Stimulated activated CD8-positive, alpha-beta memory T cell treated with anti-CD3 and anti-CD28 coated beads, Interleukin-15, amount 100 ng/mL, for 4 hours (primary cell): Measurements from ENCODE around the gene TBPL2.
"Not testable (repeated sequence)": the region's sequence is repeated elsewhere in the genome, so short reads cannot be mapped to it uniquely, and the experiment has no call there.

Source experiments
- DNase-seq, 2 donors: peaks; one replicate each; pipeline ENCODE4 v3.0.0-alpha.2; 2020; ENCODE audit warnings: low read depth in 2 of 2

The TBPL2 gene

DNA sequence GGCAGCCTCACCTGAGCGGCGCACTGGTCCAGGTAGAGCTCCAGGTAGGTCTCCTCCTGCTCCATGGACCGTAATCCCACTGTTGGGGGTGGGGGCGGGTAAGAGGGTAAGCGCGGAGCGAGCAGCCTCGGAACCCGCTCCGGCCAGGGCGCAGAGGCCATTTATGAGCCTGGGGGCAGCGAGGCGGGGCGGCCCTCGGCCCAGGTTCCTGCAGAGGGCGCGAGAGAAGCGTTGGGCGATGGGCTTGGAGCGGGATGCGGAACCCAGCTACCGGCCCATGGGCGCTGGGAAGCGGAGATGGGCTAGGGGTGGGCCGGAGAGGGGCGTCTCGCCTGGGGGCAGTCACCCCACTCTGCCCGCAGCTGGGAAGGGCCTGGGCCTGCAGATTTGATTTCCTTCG, at the start of gene TBPL2:
Gene TBPL2, minus strand, starts transcription at position 232 of the 400 bp plus-strand sequence. Its CDS starts 167 bp downstream, at position 65.
- DNase-seq: no peak

DNA sequence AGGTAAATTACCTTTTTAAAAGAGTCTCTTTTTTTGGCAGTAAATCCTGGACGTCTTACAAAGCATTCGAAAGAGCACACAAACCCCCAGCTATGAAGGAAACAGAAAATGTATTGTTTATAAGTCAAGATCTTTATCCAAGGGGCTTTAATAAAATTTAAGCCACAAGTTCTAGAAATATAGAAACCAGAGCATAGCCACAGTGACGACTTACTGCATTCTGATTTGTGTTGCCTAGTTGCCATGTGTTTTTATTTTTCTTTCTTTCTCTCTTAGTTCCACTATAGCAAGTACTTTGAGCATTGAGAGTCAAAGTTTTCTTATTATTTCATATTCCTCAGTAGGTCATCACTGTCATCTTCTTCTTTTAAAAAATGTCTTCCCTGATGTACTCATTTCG, 47.8 kb upstream of the TBPL2 start:
- no peak for DNase-seq

DNA sequence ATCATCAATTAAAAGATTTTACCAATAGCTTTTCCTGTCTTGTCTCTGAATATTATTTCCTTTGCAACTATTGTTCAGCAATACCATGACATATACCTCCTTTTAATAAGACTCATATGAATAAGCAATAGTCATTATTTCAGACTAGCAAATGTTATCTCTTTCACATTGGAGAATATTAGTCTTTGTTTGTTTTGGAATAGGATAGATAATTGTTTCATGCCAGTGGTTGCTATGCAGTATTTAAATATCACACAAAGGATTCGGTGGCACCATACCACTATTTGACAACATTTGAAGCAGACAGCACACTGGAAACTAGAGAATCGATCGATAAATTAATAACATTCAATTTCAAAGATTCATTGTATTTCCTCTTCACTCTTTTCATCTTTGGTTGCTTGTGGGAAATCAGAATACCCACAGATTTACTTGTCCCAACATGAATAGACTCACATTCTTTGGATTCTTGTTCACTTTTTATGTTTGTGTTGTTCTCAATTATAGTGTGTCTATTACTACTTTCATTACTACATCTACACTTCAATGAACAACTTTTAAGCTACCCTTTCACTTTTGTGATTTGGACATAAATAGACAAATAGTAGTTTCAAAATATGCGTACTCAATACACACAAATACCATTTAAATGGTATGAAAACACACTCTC, 42.7 kb upstream of the TBPL2 start:
- no peak for DNase-seq

DNA sequence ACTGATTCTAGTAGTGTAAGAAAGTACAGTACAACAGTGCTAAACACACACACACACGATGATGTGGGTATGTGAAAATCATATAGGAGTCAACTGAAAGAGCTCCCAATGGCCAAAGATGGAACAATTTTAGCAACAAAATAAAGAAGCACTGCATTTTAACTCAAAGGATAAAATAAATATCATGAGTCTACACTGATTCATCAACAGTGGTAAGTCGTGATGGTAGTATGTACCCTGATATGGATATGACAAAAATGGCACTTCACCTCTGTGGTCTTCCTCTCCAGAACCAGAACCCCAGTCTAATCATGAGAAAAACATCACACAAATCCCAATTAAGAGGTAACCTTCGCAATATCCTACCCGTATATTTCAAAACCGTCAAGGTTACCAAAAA, 41.4 kb upstream of the TBPL2 start:
- DNase-seq: no peak

DNA sequence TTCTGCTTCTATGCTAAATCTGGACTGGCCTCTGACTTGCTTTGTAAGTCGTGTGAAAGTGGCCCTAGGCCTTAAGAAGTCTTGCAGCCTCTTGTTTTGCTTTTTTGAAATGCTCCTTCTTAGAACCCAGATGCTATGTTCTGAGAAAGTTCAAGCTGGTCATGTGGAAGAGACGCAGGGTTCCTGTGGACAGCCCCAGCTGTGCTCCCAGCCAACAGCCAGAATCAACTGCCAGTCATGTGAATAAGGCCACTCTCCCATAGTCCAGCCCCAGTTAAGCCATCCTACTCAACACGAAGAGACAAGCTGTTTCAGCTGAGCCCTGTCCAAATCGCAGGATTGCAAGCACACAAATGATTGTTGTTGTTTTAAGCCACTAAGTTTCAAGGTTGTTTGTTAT, 37.3 kb upstream of the TBPL2 start:
- no peak for DNase-seq

DNA sequence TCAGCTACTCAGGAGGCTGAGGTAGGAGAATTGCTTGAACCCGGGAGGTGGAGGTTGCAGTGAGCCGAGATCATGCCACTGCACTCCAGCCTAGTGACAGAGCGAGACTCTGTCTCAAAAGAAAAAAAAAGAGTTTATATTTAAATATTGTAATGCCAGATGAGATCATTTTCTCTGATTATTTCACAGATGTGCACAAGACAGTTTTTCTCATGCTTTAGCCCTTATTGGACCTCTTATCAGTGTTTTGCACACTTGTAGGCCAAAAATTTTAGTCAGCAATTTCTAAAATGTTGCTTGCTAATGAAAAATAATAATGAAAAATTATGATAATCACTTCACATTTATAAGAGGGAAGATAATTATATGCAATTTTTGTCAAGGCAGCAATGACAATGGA, 36.0 kb upstream of the TBPL2 start:
- not testable (repeated sequence) for DNase-seq

DNA sequence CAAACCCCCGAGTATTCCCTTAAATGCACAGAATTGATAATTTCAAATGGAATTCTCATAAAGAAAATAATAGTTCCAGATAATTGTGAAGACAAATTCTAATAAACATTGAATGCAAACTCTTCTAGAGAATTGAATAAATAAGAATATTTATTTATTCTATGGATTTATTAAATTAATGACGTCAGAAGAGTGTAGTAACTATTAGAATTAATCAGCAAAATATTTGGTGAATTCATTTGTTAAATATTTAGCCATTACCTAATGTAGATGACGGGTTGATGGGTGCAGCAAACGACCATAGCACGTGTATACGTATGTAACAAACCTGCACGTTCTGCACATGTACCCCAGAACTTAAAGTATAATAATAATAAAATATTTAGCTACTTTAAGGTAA, 33.4 kb upstream of the TBPL2 start:
- no peak for DNase-seq

DNA sequence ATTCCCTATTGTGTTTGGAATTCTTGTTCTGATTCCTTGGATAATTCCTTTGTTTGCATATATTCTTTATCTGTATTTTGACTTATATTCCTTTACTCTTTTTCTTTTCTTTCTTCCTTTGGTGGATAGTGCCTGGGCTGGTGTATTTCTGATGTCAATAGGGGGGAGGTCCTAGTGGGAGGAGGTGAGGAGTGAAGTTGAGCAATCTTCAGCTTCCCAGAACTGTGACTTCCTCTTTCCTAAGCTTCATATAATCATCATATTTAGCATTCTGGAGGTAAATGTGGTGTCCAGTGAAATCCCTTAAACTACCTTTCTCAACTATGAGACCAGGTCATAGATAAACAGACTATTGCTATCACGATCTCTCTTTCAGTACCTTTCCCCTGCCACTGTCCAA, 29.6 kb upstream of the TBPL2 start:
- no peak for DNase-seq

DNA sequence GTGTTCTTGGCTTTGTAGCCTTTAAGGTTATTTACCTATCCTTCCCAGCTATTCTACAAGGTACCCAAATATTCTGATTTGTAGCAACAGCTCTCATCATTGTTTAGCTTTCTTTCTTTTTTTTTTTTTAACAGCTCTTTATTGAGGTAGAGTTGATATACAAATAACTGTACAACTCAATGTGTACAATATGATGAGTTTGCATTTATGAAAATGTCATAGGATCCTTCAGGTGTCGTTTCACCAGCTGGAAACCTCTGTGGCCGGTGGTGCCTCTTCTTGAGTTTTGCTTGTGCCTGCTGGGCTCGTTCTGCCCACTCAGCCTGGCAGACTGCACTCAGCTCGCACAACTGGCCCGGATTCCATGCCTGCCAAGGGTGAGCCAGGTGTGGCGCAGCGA, 26.9 kb upstream of the TBPL2 start:
- DNase-seq: no peak

DNA sequence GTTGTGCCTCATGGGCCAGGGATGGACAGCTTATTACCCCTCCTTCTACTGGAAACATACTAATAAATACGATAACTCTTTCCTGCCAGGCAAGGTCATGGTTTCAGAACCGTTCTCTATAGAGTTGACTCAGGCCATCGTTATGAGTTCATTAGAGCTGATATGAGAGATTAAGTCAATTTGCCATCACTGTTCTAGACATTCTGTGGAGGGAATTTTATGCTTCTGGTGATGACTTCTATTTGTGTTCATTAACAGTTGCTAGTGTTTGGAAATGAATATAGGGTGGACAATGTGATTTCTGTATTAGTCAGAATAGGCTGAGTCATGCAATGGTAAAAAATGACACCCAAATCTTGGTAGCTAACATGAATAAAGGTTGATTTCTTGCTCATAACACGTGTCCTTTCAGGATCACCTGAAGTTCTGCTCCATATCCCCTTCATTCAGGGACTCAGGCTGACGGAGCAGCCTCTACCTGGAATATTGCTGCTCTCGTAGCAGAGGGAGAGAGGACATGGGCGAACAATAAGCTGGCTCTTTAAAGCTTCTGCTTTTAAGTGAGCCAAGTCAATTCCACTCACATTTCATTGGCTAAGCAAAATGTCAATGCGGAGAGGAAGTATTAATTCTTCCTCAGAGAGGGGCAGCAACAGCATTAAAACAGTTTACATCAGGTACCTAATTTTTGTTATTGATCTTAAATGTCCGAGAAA, 18.5 kb upstream of the TBPL2 start:
- DNase-seq: no peak

DNA sequence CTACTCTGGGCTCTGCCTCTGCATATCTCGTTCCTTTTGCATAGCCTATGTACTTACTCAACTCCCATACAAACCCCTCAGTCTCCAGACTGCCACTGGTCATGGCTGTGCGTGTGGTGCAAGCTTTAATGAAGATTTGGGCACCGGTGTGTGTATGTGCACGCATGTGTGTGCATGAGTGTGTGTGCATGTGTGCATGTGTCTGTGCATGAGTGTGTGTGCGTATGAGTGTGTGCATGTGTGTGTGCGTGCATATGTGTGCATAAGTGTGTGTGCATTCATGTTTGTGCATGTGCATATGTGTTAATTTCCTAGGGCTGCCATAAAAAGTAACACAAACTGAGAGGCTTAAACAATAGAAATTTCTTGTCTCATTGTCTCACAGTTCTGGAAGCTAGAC, 17.1 kb upstream of the TBPL2 start:
- no peak for DNase-seq

DNA sequence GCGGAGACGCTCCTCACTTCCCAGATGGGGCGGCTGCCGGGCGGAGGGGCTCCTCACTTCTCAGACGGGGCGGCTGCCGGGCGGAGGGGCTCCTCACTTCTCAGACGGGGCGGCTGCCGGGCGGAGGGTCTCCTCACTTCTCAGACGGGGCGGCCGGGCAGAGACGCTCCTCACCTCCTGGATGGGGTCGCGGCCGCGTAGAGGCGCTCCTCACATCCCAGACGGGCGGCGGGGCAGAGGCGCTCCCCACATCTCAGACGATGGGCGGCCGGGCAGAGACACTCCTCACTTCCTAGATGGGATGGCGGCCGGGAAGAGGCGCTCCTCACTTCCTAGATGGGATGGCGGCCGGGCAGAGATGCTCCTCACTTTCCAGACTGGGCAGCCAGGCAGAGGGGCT, 16.0 kb upstream of the TBPL2 start:
- DNase-seq: not testable (repeated sequence)

DNA sequence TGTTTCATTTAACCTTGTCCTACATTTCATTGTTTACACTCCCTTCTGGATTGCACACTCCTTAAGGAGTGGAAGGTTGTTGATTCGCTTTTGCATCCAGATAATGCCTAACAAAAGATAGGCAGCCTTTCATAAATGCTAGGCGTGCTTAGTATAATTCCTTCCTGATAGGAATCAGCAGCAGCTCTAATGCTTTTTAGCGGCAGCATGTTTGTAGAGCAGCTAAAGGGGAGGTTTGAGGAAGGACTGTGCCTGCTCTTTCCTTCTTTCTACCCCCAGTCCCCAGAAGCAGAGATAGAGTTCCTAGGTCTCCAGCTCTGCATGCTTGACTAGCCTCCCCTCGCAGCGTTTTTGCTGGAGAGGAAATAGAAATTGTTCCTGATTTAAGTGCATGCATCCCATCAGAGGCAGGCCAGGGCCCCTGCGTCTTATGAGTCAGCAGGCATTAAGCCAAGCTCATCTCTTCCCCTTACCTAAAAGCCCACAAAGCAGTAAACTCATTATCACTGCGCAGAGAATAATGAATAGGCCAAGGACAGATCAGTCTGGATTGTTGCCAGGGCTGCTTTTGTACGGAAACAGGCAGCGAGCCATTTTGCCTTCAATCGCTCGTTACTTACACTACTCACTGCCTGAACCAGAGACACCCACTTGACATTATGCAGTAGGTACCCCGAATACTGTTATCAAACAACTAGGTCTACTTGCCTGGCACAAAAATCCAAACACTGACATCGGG, 14.0 kb upstream of the TBPL2 start:
- no peak for DNase-seq

DNA sequence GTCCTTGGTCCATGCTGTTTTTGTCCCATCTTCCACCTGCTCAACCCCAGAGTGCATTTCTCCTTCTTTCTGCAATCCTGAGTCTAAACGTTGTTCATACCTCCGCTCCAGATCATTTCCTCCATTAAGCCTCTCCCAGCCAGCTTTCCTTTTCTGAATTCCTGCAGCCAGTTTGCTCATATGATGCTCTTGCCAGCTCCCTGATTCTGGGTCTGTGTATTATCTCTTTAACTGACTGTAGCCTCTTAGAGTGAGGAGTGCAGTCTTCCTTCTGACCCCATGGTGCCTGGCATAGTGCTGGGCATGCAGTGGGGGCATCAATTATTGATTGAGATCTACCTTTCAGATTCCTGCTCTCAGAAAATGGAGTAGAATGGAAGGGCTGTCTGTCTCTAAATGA, 11.5 kb upstream of the TBPL2 start:
- DNase-seq: no peak

DNA sequence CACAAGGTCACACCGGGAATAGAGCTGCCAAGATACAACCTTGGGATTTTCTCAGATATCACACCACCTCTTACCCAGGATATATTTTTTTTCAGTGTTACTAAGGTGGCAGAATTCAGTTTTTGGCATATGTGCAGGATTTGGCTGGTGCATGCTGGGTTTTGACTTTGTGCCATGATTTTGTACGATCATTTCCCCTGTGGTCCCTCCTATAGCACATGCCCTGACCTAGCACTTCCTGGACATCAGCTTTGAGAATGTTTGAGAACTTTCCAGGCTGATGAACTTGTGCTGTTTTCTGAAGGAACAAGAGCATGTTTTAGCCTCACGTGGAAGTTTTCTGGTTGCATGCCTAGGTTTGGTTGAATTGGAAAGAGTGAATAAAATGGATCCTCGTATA, 11.0 kb upstream of the TBPL2 start:
- no peak for DNase-seq

DNA sequence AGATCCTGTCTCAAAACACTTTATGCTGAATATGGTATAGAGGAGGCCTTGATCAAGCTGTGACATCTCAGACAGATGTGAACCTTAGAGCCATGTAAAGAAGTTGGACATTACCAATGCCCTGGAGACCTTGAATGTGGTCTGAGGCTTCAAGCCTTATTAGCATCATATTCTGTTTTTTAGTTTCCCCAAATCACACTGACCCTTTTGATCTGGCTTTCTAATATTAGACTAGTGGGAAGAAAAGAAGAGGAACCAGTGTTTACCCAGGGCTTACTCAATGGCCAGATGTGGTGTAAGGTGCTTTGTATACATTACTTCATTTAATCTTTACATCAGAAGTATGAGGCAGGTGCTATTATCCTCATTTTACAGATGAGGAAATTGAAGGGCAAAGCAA, 10.6 kb upstream of the TBPL2 start:
- DNase-seq: no peak

DNA sequence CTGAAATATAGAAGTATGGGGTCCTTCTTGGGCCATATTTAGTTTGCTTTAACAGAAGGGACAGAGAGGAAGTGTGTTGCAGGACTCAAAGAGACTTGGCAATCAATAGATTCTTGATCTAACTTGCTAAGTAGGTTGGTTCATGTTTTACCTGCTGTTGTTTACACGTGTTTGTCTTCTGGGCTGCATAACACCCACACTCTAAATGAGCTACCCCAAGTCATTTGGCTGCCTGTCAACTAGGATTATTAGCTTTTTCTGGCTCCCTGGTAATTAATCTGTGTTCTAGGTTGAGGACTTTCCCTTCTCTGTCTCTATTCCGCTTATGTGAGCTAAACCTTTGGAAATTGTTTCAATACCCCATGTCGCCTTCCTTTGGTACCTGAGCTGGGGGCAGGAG, 10.1 kb upstream of the TBPL2 start:
- DNase-seq: no peak

DNA sequence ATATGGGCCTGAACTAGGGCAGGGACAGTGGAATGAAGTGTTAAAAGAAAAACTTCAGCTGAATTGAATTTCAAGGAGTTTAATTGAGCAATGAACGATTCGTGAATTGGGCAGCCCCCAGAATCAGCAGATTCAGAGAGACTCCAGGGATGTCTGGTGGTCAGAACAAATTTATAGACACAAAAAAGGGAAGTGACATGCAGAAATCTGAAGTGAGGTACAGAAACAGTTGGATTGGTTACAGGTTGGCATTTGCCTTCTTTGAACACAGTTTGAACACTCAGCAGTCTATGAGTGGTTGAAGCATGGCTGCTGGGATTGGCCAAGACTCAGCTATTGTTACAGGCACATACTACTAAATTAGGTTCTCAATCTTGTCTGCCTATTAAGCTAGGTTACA, 9.7 kb upstream of the TBPL2 start:
- no peak for DNase-seq

DNA sequence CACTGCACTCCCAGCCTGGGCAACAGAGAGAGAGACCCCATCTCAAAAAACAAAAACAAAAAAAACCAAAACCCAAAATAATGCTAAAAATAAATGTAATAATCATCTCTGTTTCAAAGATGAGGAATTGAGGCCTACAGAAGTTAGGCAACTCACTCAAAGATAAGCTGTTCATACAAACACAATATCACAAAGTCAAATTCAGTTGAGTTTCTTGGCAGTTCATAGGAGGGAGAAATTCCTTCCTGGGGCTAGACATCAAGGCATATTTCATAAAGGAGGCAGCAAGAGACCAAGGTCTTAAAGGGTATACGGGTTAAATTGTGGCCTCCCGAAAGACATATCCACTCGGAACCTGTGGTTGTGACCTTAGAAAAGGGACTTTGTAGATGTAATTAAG, 8.7 kb upstream of the TBPL2 start:
- no peak for DNase-seq

DNA sequence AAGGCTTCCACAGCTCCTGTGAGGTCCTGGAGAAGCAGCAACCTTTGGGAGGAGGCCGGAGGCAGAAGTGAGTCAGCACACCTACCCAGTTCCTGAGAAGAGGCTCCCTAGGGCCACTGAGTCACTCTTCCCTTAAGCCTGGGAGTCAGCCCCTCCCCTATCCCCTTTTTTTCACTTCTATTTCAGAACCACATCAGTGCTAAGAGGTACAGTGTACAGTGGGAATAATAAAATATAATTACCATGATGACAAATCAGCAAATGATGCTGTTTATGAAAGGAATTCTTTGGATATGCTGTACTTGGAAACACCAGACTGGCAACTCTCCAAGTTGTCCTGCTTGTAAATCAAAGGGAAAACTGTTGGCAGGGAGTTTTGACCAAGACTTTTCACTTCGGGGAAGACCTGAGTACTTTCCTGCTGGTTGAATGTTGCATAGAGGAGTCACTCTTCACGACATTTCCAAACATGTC, 7.8 kb upstream of the TBPL2 start:
- DNase-seq: no peak

DNA sequence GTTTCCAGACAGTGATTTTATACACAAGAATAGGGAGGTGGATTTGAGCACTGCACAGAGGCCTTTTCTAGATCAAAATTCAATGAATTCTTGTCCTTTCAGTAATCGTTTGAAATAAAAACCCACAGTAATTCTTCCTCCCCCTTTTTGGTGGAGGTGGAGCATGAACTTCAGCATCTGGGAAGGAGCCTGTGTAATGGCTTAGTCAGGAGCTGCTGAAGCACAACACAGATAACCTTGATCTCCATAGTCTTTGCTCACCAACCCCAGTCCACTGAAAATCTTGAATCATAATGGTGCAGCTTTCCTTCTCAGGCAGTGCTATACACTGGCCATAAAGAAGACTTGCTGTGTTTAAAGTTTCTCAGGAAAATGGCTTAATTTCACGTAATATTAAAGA, 6.4 kb upstream of the TBPL2 start:
- DNase-seq: no peak

DNA sequence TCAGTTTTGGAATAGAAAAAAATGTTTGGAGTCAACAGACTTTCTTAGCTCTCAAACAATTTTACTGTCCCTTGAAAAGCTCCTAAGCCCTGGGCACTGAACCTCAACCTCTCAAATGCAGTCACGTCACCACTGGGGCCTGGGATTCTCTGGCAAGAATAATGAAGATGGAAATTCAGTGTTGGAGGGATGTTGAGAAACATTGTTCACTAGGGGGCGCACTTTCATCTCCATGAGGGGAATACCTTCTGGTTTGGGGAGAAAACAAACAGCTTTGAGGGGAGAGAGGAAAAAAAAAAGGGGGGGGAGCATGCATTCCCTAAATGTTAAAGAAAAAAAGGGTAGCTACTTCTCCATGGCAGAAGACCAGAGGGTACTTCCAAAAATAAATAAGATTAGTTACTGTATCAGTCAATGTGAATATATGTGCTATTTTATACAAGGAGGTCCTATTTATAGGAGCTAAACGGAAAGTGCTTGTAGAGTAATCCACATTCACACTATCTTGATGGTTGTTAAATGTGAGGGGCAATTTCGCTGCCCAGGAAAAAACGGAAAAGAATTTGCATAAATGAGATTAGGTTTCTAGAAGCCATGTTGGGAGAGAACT, 5.8 kb upstream of the TBPL2 start:
- DNase-seq: peak in 1 of 2 donors; percentile 12
